ENCODE measurements around the gene ENAM. TPM values are rescaled to one million over a fixed set of nuclear protein-coding genes. Genes with fewer than 3 reads are reported as not detected.
"Not testable (repeated sequence)": the region's sequence is repeated elsewhere in the genome, so short reads cannot be mapped to it uniquely, and the experiment has no call there.

ENAM gene
- total RNA-seq, 1 experiment from 2014 or later: not detected

GRCh38 chr4:70629469-70630090 is 1.0 kb downstream of the ENAM start:
- DNase-seq (ENCODE audit: low spot score): no peak

- no peak for DNase-seq (ENCODE audit: low spot score)
These were observed 1.6 kb downstream of the ENAM start for GRCh38 chr4:70630162-70630561.

GRCh38 chr4:70632028-70632427 is 3.5 kb downstream of the ENAM start:
- peak; percentile 26 for DNase-seq (ENCODE audit: low spot score)

GRCh38 chr4:70634482-70634881 is 5.9 kb downstream of the ENAM start:
- DNase-seq (ENCODE audit: low spot score): no peak

- DNase-seq (ENCODE audit: low spot score): no peak
These were observed 8.8 kb downstream of the ENAM start for GRCh38 chr4:70637239-70637913.

GRCh38 chr4:70640192-70640591 is 11.6 kb downstream of the ENAM start:
- DNase-seq (ENCODE audit: low spot score): no peak

GRCh38 chr4:70650741-70651140 is 22.2 kb downstream of the ENAM start:
- not testable (repeated sequence) for DNase-seq (ENCODE audit: low spot score)

GRCh38 chr4:70651864-70652506 is 23.4 kb downstream of the ENAM start:
- peak; percentile 59 for DNase-seq (ENCODE audit: low spot score)

GRCh38 chr4:70654605-70655011 is 26.1 kb downstream of the ENAM start:
- DNase-seq (ENCODE audit: low spot score): no peak

- no peak for DNase-seq (ENCODE audit: low spot score)
These were observed 28.8 kb downstream of the ENAM start for GRCh38 chr4:70657326-70657725.

- DNase-seq (ENCODE audit: low spot score): no peak
These were observed 29.9 kb downstream of the ENAM start for GRCh38 chr4:70658418-70658817.

GRCh38 chr4:70660106-70660505 is 31.6 kb downstream of the ENAM start:
- DNase-seq (ENCODE audit: low spot score): no peak

- not testable (repeated sequence) for DNase-seq (ENCODE audit: low spot score)
These were observed 32.9 kb downstream of the ENAM start for GRCh38 chr4:70661309-70661922.

- DNase-seq (ENCODE audit: low spot score): no peak
These were observed 37.8 kb downstream of the ENAM start, which contains the start of gene JCHAIN for GRCh38 chr4:70666369-70666768. TSS of gene JCHAIN (minus strand) at chr4:70666508. CDS start at chr4:70666490, 18 bp downstream.

- DNase-seq (ENCODE audit: low spot score): no peak
These were observed 39.4 kb downstream of the ENAM start for GRCh38 chr4:70667740-70668535.

GRCh38 chr4:70670332-70671014 is 41.9 kb downstream of the ENAM start:
- no peak for DNase-seq (ENCODE audit: low spot score)

- no peak for DNase-seq (ENCODE audit: low spot score)
These were observed 42.5 kb downstream of the ENAM start for GRCh38 chr4:70671091-70671490.

GRCh38 chr4:70674191-70674590 is 45.6 kb downstream of the ENAM start:
- DNase-seq (ENCODE audit: low spot score): no peak

GRCh38 chr4:70674731-70675130 is 46.2 kb downstream of the ENAM start:
- DNase-seq (ENCODE audit: low spot score): no peak

- no peak for DNase-seq (ENCODE audit: low spot score)
These were observed 48.1 kb downstream of the ENAM start for GRCh38 chr4:70676554-70677090.
